Stimulated activated CD8-positive, alpha-beta memory T cell treated with anti-CD3 and anti-CD28 coated beads, Interleukin-12 subunit alpha, Interleukin-12 subunit beta, amount 100 ng/mL, for 24 hours (primary cell): ENCODE measurements around the gene SDHB.

Experiments used
- DNase-seq: peaks from one replicate; pipeline ENCODE4 v3.0.0-alpha.2; 2020; ENCODE audit errors: extremely low read depth

The SDHB gene

GRCh38 chr1:16969057-16969611 is 84.7 kb downstream of the SDHB start:
- DNase-seq: no peak
